GM21526 (cell line): ENCODE measurements around the gene CCDC51.
"Not testable (repeated sequence)": the region's sequence is repeated elsewhere in the genome, so short reads cannot be mapped to it uniquely, and the experiment has no call there.

Experiments
- ATAC-seq: cut with Tn5 transposase; IDR thresholded peaks from one replicate; pipeline ENCODE4 v1.9.1; 2021; ENCODE audit warnings: moderate library complexity; ENCODE audit not compliant: unreplicated experiment, low FRiP score

The CCDC51 gene, protein sequence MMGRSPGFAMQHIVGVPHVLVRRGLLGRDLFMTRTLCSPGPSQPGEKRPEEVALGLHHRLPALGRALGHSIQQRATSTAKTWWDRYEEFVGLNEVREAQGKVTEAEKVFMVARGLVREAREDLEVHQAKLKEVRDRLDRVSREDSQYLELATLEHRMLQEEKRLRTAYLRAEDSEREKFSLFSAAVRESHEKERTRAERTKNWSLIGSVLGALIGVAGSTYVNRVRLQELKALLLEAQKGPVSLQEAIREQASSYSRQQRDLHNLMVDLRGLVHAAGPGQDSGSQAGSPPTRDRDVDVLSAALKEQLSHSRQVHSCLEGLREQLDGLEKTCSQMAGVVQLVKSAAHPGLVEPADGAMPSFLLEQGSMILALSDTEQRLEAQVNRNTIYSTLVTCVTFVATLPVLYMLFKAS

DNA sequence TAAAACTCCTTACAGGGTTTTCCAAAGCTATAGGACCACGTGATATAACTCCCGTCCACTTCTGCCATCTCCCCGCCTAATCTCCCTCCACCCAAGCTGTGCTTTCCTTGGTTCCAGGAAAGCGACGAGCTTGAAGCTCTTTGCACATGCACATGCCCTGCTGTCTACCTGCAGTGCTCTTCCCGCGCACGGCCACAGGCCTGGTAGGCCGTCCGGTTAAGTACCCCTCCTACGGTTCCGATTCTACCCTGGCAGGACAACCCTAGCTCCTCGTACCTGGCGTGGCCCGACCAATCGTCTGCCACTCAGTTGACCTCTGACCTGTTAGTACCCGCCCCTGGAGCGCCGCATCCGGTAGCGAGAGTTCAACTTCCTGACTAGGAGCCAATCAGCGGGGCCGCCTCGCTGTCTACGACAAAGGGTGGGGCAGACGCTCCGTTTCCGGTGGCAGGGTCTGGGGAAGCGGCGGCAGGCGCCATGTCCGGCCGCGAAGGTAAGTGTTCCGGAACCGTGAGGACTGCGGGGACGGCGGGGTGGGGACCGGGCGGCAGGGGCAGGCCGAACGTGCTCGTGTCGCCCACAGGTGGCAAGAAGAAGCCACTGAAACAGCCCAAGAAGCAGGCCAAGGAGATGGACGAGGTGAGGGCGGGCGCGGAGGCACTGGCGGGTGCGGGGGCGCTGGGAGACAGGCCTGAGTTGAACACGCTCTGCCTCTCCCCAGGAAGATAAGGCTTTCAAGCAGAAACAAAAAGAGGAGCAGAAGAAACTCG lies at the start of gene CCDC51, which contains the start of gene TMA7:
CCDC51 (minus strand) TSS at position 300 of the 770 bp plus-strand sequence. CDS start 4,991 bp downstream, outside the sequence.
TMA7 (plus strand) TSS at position 438 of the 770 bp plus-strand sequence; CDS start at position 478, 40 bp downstream.
- ATAC-seq: peak; percentile 87

DNA sequence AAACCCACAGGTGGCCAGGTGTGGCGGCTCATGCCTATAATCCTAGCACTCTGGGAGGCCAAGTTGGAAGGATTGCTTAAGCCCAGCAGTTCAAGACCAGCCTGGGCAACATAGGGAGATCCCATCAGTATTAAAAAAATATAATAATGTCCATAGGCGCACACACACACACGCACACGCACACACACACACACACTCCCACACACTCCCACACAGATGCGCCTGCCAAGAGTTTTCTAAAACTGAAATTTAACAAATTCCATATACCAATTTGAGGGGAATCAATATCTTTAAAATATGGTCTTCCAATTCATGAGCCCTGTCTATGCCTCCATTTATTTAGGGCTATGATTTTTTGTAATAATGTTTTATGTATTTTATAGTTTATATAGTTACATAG lies 47.0 kb upstream of the CCDC51 start:
- no peak for ATAC-seq

DNA sequence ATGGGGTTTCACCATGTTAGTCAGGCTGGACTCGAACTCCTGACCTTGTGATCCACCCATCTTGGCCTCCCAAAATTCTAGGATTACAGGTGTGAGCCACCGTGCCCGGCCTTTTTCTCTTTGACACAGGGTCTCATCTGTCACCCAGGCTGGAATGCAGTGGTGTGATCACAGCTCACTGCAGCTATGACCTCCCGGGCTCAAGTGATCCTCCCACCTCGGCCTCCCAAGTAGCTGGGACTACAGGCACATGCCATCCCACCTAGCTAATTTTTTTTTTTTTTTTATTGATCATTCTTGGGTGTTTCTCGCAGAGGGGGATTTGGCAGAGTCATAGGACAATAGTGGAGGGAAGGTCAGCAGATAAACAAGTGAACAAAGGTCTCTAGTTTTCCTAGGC lies 42.9 kb upstream of the CCDC51 start:
- not testable (repeated sequence) for ATAC-seq

DNA sequence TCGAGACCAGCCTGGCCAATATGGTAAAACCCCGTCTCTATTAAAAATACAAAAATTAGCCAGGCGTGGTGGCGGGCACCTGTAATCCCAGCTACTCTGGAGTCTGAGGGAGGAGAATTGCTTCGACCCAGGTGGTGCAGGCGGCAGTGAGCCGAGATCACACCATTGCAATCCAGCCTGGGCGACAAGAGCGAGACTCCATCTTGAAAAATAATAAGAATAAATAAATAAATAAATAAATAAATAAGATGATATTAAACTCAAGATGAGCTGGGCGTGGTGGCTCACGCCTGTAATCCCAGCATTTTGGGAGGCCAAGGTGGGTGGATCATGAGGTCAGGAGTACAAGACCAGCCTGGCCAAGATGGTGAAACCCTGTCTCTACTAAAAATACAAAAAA lies 41.0 kb upstream of the CCDC51 start:
- ATAC-seq: not testable (repeated sequence)

DNA sequence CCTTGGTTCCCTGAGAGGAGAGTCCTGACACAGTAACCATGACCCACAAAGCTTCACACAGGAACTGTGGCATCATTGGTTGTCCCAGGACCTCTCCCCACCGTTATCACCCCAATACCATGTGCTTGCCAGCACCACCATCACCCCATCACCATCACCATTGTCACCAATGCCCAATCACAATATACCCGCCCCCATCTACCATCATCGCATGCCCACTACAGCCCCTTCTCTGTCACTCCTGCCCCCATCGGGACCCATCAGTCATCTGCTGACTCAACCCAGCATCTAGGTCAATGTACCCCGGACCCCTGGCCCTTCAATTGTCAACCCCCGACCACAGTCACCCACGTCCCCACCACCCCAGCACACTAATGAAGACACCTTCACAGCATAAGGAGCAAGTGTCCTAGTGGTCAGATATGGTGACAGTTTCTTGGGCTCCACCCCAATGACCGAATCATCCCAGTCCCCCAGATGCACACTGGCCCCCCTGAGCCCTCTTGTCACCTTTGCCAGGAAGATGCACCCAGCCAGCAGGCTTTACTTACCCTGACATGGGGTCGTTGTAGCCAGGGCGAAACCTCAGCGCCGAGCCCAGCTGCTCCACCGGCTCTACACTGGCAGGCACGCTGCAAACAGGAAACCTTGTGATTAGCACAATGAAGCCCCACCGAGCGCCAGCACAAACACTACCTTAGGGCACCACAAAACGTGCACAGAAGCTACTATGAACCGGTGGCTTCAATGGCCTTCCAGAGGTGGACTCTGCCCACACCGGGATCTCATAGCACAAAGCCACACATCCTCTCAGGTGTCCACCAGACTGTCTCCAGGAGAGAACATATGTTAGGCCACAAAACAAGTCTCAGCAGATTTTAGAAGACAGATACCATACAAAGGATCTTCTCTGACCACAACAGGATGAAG lies 39.0 kb upstream of the CCDC51 start:
- no peak for ATAC-seq

DNA sequence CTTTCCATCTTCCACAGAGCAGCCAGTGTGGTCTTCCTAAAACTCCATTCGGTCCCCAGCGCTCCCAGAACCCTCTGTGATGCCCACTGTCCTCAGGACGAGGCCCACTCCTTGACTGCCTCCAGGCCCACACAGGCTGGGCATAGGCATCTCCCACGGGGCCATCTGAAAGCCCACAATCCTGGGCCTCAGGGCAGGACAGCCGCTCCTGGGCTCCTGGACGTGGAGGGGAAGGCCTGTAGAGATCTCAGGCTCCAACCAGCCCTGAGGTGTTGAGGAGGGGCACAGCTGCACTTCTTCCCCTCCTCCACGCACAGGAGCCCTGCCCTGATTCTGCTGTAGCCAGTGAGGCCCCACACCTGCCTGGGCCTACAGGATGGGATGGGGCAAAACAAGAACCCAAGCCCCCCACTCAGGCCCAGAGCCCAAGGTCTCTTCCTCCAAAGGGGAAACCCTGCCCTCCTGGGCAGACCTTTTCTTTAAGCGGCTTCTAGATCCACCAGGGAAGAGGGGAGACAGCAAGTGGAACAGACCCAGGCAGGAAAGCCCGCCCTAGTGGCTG lies 38.1 kb upstream of the CCDC51 start:
- no peak for ATAC-seq

DNA sequence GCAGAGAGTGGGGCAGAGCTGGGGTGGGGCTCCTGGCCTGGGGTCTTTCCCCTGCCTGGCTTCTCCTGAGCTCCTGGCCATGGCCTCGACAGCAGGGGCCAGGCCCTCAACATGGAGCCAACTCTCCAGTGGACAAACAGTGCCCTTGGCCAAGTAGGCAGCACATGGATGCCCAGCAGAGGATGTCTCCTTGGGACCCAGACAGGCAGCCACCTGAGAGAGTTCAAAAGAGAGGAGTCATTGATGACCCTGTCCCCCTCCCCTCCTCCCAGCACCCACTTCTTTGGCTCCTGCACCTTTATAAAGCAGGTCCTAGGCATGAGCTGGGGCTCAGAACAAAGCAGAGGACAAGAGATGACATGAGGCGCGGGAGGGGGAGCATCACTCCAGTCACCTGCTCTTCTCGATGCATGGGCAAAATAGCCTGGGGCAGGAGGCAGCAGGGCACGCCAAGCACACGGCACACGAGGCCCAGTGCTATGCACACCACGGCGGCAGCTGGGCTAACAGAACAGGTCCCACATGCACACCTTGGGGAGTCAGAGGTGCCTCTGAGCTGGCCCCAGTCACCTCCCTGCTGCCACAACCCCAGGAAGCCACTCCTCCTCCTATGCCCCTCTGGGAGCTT lies 36.6 kb upstream of the CCDC51 start:
- no peak for ATAC-seq

DNA sequence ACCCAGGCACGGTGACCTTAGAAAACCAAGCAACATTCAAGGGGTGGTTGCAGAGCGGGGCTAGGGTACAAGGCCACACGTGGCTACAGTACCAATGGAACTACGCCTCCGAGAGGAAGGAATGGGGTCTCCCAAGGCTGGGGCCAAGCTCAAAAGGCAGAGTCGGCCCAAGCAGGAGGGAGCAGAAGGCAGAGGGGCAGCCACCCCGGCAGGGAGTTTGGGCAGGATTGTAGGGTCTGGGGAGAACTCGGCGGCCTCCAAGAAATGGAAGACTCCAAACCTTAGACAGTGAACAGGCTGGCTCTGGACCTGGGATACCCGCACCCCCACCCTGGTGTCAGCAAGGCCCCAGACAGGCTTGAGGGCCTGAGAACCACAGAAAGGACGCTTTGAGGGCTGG lies 35.3 kb upstream of the CCDC51 start:
- ATAC-seq: no peak

DNA sequence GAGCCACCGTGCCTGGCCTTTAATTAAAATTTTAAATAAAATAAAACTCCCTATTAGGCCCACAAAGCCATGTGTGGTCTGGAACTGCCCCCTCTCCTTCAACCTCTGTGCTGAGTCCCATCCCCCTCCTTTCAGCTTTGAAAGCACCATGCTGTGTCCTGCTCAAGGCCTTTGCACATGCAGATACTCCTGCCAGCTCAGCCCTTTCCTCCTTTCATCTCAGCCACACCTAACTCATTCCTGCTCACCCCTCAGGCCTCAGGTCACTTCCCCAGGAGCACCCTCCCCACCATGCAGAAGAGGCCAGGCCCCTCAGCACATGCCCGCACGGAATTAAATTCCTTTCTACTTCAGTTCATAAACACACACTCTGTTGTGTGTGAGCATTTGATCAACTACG lies 34.7 kb upstream of the CCDC51 start:
- no peak for ATAC-seq

DNA sequence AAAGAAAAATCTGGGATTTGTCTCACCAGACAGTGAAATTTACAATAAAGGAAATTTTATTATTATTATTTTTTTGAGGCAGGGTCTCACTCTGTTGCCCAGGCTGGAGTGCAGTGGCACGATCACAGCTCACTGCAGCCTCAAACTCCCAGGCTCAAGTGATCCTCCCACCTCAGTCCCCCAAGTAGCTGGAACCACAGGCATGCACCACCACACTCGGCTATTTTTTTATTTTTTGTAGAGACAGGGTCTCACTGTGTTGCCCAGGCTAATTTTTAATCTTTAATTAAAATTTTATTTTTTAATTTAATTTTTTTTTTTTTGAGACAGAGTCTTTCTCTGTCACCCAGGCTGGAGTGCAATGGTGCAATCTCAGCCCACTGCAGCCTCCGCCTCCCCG lies 34.1 kb upstream of the CCDC51 start:
- not testable (repeated sequence) for ATAC-seq

DNA sequence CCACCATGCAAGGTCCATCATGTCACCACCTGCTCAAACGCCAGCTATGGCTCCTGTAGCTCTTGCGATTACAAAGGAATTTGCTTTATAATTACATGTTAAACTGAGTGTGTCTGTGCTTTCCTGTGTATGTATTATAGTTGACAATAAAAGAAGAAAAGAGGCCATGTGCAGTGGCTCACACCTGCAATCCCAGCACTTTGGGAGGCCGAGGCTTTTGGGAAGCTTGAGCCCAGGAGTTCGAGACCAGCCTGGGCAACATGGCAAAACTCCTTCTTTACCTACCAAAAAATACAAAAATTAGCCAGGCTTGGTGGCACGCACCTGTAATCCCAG lies 33.7 kb upstream of the CCDC51 start:
- no peak for ATAC-seq

DNA sequence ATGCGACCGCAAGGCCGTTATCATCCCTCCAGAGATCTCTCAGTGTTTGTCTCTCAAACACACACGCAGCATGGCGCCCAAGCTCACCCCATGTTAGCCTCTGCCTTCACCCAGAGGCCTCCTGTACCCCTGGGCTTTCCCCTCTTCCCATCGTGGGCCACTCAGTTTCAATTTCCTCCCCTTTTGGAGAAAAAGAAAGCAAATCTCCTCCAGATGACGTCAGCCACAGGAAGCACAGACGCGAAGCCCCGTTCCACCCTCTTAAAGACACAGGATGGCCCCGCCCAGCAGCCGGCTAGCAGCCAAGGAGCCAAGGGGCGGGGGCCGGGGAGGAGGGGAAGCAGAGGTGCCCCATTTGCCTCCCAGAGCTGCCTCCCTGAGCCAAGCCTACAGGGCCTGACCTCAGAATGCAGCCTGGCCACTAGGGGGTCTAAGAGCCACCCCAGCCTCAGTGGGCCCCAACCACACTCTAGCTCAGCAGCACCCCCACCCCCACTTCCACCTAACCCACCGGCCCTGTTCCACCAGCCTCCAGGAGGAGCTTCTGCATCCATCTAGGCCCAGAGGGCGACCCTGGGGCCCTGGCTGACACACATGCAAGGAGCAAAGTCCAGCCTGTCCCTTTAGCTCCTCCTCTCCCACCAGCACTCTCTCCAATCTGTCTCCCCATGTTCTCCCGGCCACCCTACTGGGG lies 33.2 kb upstream of the CCDC51 start:
- peak; percentile 70 for ATAC-seq

DNA sequence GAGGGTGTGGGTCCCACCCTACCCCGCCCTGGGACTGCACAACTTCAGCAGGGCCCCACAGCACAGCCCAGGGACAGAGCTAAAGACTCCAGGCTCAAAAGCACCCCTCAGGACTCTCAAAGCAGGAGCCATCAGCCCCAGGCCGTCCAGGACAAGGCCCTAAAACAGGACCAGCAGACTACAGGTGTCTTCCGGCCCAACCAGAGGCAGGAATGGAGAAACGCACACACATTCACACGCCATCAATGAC lies 32.7 kb upstream of the CCDC51 start:
- ATAC-seq: no peak

DNA sequence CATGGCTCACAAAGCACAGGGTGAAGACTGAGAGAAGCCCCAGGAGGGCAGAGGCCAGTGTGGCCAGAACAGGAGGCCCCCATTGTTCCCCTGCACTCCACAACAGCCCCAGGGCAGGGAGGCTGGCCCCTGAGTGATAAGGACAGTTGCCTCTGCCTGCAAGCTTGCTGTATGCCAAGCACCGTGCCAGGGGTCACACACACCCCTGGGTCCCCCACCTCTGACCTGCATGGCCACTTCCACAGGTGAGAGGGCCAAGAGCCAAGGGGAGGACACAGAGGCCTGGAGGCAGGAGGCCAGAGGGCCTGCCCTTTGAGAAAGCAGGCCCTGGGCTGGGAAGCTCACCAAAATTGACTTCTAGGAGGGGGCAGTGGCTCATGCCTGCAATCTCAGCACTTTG lies 30.4 kb upstream of the CCDC51 start:
- no peak for ATAC-seq

DNA sequence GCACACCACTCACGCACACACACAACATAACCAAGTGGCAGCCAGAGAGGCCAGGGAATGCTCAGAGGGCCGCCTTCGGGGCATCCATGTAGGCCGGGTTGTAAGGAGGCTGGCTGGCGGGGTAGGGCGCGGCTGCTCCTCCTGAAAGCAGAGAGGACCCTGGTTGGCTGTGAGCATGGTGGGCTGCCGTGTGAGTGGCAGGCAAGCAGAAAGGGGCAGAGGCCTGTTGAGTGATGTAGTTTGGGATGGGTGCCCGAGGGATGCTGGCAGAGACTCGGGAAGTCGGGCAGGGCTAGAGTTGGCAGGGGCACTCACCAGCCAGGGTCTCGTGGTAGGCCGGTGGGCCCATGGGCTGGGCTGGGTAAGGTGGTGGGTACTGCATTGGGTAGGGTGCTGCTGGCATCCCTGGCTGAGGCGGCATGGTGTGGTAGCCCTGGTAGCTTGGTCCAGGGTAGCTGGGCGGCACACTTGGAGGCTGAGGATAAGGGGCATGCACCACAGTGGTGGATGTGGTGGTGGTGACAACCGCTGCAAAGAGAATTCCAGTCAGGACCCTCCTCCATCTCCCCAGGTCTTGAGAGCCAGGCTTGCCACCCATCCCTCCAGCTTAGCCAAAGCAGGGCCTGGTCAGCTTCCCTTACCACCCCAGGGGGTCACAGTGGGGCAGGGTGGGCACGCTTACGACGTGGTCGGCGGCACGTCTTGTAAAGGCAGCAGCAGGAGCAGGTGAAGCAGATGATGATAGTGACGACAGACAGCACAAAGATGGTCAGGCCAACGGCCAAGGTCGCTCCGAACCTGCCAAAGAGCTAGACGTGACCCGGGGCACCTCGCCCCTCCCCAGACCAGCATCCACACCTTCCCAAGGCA lies 29.4 kb upstream of the CCDC51 start:
- ATAC-seq: no peak

DNA sequence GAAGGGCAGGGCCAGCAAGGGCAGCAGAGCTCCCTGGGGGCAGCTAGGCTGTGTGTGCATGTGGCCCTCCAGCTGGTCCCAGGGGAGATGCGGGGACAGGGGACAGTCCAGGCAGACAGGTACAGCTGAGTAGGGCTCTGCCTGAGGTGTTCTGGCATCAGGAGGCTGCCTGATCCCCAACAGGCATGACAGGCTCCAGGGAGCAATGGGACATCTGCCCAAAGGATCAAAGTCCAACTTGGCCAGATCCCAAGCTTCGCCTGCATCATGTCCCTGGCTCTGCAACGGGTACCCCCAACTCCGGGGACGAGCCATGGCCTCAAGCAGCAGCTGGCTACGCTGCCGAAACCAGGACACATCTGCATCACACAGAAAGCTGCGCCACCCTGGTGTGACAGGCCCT lies 28.4 kb upstream of the CCDC51 start:
- no peak for ATAC-seq

DNA sequence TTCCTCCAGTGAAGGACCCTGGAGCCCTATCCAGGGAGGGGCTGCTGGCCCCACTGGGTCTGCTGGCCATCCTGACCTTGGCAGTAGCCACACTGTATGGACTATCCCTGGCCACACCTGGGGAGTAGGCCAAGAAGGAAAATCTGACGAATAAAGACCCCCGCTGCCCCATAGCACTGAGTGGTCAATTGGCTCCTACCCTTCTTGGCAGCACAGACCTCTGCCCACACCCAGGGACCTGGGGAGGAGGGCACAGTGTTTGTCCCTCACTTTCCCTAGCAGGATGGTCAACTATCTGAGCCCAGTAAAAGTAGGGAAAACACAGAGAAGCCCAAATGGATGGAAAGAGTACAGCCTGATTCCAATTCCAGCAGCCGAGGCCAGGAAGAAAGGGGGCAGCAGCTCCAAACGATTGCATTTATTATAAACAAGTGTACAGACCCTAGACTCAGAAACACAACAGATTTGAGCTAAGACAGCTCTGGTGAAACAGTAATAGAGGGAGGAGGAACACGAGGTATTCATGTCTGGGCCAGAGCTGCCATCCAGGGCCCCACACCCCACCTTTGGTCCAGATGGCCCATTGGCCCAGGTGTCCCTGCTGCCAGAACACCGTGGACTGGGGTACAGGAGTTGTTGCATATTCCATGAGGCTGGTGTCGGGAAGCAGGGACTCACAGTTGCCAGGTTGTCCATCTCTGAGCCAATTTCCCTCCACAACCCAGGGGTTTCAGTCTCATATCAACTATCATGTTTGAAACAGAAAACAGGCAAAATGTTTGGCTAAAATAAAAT lies 27.8 kb upstream of the CCDC51 start:
- ATAC-seq: no peak

DNA sequence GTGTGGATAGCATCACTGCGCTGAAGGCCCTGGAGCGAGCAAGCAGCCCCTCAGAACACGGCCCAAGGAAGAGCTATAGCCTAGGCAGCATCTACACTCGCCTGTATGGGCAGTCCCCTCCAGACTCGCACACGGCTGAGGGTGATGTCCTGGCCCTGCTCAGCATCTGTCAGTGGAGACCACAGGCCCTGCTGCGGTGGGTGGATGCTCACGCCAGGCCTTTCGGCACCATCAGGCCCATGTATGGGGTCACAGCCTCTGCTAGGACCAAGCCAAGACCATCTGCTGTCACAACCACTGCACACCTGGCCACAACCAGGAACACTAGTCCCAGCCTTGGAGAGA lies 27.2 kb upstream of the CCDC51 start:
- no peak for ATAC-seq
